Upper lobe of left lung (tissue), 6 donors: ENCODE data around the gene RBM44. TPM values are rescaled to one million over a fixed set of nuclear protein-coding genes. Genes with fewer than 3 reads are reported as not detected.

Experiments used
- small RNA-seq, 4 donors: library from RNA; depleted of rRNA; stranded (forward); fragments of <200 nt; gene quantifications; one replicate each; pipeline ENCODE3, GENCODE V24; 2016
- total RNA-seq, 6 donors: library from RNA; depleted of rRNA in 4 of 6; stranded (reverse); fragments of >200 nt in 4 of 6; gene quantifications; one replicate each; pipeline versions ENCODE4 v1.1.0 to v1.2.1, GENCODE V29; 2016 to 2021
- donor health status: DM: no; HTN: no; CAD: no; lungs with moderate emphysema.
- donor health status: DM: no; HTN: yes; CAD: no; lungs with severe emphysema.

The RBM44 gene
- total RNA-seq, 6 donors from 2014 or later, result 0.44 to 2.8 (median 1.5) TPM

Small RNAs within 50 kb of the gene (small RNA-seq; reads per million reads assigned to genes)
- 0 to 0.11 (median 0.03) reads per million in 4 donors for gene RF00157

Other genes starting within 250 kb of the RBM44 start
- gene PRLH, start 232.2 kb upstream of the RBM44 start, total RNA-seq, result not detected
- 100 to 1,000 TPM in 2 of 6 donors, 10 to 100 TPM in 4; 44.5 to 262 (median 90.6) TPM for gene RAB17, start 208.0 kb upstream of the RBM44 start, total RNA-seq
- gene LRRFIP1, start 171.2 kb upstream of the RBM44 start, total RNA-seq, result 100 to 1,000 TPM; 185 to 291 (median 242) TPM
- gene RAMP1, start 60.8 kb downstream of the RBM44 start, total RNA-seq, result 10 to 100 TPM in 3 of 6 donors, 1 to 10 TPM in 3; 3.4 to 14.4 (median 9.9) TPM
- 10 to 100 TPM; 11.5 to 65.5 (median 39.8) TPM for gene UBE2F, start 168.2 kb downstream of the RBM44 start, total RNA-seq